SIG-M5 treated with dmso at 0.1 percent for 504 hours (cell line): ENCODE results near the gene C7orf25.
"Not testable (repeated sequence)": the region's sequence is repeated elsewhere in the genome, so short reads cannot be mapped to it uniquely, and the experiment has no call there.

Experiments used
- DNase-seq: peaks from one replicate; lab custom pipeline; 2025; ENCODE audit not compliant: unreplicated experiment; lab: John Stamatoyannopoulos, UW

The C7orf25 gene

DNA sequence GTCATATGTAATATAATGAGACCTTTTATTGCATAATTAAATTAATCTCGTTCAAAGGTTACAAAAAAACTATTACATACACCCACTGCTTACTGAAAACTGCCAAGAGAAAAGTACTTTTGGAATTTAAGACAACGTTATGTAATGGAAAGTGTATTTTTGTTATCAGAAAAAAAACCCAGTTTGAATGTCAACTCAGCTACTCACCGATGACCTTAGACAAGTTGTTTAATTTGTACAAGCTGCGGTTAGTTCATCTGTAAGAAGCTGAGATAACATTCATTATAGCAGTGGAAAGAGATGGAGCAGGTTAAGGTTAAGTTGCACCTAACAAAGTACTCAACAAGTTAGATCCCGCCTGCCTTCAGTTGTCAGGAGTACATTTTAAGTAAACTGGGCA is 19.0 kb upstream of the C7orf25 start:
- DNase-seq: no peak

DNA sequence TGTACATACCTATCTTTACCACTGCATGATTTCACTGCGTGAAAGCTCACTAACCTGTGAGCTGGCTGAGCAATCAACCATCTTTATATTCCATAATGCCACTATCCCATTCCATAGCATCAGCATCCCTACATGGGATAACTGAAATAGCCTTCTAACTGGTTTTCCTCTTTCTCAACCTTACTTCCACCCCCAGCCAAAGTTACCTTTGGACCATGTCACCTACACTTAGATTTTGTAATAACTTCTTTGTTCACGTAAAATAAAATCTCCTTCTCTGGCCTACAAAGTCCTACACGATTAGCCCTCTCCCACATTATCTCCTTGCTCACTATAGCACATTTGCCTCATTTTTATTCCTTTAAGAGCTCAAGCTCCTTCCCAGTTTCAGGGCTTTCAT is 17.6 kb upstream of the C7orf25 start:
- no peak for DNase-seq

DNA sequence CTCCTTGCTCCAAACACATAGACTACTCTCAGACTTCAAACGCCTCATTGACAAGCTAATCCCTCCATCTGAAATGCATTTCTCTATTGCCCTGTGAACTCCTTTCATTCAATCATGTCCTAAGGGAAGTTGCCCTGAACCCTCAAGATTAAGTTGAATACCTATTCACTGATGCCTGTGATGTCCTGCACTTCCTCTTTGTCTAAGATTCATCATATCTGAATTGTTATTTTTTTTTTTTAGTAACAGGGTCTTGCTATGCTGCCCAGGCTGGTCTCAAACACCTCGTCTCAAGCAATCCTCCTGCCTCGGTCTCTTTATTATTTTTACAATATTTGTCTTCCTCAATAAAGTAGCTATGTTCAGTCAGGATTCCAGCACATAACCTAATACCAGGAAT is 16.9 kb upstream of the C7orf25 start:
- DNase-seq: no peak

DNA sequence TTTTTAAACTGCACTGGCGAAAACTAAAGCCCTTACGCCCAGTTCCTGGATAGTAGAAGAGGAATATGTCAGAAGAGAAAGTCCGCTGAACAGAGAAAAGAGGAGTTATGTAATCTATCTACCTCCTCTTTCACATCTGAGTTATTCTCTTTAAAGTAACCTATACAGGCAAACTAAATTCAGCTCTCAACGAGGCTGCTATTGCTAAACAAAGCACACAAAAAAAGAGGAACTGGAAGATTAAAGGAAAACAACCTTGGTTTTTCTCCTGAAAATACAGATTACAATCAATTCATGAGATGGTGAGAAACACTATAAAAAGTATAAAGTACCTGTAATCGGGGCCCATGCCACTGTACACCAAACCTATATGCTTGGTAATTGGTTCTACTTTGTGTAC is 14.3 kb upstream of the C7orf25 start:
- peak; percentile 71 for DNase-seq

DNA sequence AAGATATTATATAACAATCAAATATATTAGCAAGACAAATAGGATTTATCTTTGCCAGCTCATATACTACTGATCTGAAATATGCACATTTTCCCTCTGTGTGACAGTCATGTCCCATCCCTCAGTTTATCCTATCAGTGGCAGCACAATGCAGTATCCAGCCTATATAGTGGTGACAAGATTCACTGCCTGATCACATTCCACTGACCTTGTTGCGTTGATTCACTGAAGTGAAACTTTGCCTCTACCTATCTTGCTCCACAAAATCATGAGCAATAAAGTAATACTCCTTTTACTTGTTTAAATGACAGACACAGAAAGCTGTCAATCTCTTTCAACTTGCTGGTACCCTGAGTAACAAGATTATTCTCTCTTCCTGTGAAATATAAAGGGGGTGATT is 13.8 kb upstream of the C7orf25 start:
- DNase-seq: no peak

DNA sequence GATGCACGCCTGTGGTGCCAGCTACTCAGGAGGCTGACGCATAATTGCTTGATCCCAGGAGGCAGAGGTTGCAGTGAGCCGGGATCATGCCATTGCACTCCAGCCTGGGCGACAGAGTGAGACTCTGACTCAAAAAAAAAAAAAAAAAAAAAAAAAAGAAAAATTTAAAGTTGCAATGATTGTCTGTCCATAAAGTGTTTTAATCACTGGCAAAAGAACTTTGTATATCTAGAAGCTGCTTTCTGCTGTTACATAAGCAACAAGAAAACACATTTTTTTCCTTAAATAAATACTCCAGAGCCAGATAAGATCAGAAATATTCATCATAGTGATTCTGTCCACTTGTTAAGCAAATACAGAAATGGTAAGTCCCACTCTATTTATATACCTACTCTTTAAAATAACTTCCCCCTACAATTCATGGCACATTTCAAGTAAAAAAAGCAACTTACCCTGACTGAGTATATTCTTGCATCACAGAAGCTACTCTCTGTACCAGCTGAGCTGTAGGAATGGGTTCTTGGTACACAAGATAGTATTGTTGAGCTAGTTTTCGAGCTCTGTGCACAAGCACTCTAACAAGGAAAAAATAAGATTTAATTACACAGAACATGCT is 12.5 kb upstream of the C7orf25 start:
- DNase-seq: peak; percentile 84

DNA sequence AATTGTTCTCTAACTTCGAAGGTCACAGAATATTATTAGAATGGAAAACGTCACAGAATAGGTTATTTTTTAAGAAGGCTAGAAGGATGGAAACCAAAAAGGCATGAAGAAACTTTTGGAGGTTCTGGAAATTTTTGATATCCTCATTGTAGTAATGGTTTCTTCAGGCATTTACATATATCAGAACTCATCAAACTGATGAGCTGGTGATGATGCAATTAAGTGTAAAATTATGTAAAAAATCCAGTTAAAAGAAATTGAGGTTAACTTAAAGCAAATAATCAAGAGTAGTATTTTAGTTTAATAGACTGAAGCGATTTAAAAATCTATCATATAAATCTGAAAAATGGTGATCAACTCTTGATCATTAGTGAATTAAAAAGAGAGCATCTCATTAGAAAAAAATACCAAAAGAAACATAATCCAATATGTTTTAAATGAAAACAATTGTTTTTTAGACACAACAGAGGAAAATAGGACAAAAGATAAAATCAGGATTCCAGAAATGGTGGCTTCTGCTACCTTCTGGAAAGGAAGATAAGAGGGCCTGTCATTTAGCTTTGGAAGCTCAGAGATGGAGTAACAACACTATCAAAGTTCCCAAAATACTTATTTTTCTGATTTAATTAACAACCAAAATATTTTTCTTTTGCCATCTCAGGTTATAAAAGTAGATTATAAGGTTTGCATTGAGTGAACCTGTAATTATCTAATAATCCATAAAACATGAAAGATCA is 10.3 kb upstream of the C7orf25 start:
- DNase-seq: no peak

GRCh38 chr7:42915356-42915755 is 3.5 kb upstream of the C7orf25 start:
- no peak for DNase-seq

- DNase-seq: no peak
Observed at GRCh38 chr7:42914421-42915045, 2.7 kb upstream of the C7orf25 start.

DNA sequence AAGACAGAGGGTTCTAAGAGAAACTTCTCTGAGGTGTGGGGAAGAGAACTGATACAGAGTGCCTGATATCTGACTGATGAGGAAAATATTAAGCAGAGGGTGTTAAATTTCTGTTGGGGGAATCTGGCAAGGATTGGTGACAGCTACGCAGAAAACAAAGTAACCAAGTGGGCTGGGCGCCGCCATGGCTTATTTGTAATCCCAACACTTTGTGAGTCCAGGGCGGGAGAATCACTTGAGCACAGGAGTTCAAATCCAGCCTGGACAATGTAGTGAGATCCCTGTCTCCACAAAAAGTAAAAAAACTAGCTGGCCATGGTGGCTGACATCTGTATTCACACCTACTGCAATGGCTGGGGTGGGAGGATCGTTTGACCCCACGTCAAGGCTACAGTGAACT is 2.1 kb upstream of the C7orf25 start:
- DNase-seq: no peak

DNA sequence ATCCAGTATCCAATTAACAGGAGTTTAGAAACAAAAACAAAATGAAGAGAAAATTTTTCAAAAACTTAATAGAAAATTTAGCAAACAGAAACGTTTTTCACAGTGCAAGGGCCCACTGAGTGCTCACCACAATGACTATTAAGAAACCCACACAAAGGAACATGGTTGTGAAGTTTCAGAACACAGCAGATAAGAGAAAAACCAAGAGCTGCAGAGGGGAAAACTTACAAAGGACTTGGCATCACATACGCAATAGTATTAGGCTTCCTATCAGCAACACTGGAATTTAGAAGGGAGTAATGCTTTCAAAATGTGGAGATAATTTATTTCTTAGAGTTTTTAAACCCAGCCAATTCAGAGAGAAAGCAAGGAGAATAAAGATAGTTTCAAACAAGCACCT is 1.7 kb upstream of the C7orf25 start:
- no peak for DNase-seq

- DNase-seq: no peak
Observed at GRCh38 chr7:42910306-42910705, 1.6 kb downstream of the C7orf25 start.

DNA sequence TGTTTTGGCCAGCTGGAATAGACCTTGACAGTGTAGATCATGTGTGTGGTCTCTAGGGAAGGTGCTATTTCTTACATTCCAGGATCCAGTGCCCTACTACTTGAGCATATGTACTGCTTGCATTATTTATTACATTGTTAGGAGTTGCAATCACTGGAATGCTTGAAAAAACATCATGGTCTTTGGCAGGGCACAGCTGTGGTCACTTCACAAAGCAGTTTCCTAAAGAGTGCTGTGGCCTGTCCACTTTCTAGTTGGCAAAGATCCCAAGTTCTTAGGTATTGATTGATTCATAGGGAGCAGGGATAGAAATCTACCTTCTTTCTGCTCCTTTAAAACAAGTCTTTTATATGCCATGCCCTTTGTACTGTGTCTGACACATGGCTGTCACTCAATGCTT is 4.6 kb downstream of the C7orf25 start:
- no peak for DNase-seq

DNA sequence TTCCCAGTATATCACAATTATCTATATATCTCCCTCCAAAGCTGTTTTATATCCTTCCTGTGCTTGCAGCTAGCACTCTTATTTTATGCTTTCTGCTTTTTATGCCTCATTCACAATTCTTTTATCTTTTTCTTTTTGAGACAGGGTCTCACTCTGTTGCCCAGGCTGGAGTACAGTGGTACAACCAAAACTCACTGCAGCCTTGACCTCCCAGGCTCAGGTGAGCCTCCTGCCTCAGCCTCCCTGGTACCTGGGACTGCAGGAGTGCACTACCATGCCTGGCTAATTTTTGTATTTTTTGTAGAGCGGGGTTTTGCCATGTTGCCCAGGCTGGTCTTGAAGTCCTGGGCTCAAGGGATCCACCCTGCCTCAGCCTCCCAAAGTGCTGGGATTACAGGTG is 5.7 kb downstream of the C7orf25 start:
- no peak for DNase-seq

GRCh38 chr7:42902331-42902730 is 9.5 kb downstream of the C7orf25 start:
- DNase-seq: peak; percentile 22

DNA sequence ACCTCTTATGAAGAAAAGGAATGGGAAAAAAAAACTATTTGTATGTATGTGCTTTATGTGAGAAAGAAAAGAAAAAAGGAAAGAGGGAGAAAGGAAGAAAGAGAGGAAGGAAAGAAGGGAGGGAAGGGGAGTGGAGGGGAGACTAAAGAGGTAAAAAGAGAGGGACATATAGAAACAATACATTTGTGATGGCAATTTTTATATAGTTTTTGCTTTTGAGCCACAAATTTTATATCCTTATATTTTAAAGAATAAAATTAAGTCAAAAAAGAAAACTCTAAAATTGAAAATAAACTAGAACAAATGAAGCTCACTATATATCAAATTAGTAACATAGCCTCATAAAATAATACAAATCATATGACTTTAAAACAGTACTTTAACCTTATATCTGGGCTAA is 11.0 kb downstream of the C7orf25 start:
- DNase-seq: no peak

GRCh38 chr7:42893346-42894240 is 18.3 kb downstream of the C7orf25 start:
- no peak for DNase-seq

DNA sequence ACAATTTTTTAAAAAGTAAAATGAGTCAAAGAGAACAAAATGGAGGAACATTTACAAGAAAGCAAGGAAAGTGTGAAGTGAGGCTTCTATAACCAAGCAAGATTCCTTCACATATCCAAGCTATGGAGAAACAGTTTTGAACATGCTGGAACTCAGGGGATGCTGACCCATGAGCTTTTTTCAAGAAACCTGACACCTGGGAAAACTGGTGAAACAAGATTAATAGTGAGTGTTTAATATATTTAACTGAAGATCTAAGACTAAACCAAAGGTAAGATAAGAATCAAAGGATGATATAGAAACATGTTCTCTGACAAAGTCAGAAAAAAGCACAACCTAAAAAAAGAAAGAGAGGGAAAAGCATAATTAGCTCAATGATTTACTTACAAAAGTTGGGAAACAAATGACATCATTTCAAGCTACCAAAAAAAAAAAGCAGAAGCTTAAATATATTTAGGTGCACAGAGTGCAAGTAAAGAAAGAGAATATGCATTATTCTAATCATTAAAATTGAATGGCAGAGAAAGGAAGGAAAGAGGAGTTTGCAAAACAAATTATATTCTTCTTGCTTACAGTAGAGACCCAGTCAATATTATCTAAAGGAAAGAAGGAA is 24.9 kb downstream of the C7orf25 start:
- peak; percentile 20 for DNase-seq

GRCh38 chr7:42886129-42886528 is 25.7 kb downstream of the C7orf25 start:
- DNase-seq: peak; percentile 49

DNA sequence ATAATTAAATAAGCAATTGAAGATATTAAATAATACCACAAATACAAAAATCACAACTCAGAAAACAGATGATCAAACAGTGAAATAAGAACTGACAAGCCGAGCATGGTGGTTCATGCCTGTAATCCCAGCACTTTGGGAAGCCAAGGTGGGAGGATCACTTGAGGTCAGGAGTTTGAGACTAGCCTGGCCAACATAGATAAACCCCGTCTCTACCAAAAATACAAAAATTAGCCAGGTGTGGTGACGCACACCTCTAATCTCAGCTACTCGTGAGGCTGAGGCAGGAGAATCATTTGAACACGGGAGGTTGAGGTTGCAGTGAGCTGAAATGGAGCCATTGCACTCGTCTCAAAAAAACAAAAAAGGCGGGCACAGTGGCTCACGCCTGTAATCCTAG is 26.7 kb downstream of the C7orf25 start:
- not testable (repeated sequence) for DNase-seq

GRCh38 chr7:42883950-42884349 is 27.9 kb downstream of the C7orf25 start:
- DNase-seq: peak; percentile 31
